ENCODE results near the gene SPDYE11. TPM values are rescaled to one million over a fixed set of nuclear protein-coding genes. Genes with fewer than 3 reads are reported as not detected.
"Not testable (repeated sequence)": the region's sequence is repeated elsewhere in the genome, so short reads cannot be mapped to it uniquely, and the experiment has no call there.

The SPDYE11 gene
- not detected in 2 replicates for total RNA-seq

DNA sequence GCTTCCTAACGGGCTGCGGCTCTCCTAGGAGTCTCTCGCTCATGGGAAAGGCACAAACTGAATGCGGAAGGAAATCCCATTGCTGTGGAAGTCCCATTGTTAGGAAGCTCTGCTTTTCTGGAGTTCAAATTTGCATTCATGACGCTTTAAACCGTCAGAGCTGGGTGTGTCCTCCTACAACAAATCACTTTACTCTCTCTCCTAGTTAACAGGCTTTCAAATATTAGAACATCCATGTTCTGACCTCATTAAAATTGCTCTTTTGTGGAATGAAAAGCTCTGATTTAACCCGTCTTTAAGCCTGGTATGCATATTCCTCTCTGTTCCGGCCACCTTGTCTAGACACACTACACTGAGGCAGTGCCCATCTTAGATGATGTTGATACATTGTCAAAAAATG is at the start of gene SPDYE11:
Gene SPDYE11, minus strand, starts transcription at position 101 of the 400 bp plus-strand sequence. CDS start 1,800 bp downstream, outside the sequence.
- DNase-seq: not testable (repeated sequence)

DNA sequence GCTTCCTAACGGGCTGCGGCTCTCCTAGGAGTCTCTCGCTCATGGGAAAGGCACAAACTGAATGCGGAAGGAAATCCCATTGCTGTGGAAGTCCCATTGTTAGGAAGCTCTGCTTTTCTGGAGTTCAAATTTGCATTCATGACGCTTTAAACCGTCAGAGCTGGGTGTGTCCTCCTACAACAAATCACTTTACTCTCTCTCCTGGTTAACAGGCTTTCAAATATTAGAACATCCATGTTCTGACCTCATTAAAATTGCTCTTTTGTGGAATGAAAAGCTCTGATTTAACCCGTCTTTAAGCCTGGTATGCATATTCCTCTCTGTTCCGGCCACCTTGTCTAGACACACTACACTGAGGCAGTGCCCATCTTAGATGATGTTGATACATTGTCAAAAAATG is 28.2 kb upstream of the SPDYE11 start, which contains the start of gene SPDYE9:
Gene SPDYE9, minus strand, starts transcription at position 101 of the 400 bp plus-strand sequence. CDS start 1,800 bp downstream, outside the sequence.
- DNase-seq: not testable (repeated sequence)

DNA sequence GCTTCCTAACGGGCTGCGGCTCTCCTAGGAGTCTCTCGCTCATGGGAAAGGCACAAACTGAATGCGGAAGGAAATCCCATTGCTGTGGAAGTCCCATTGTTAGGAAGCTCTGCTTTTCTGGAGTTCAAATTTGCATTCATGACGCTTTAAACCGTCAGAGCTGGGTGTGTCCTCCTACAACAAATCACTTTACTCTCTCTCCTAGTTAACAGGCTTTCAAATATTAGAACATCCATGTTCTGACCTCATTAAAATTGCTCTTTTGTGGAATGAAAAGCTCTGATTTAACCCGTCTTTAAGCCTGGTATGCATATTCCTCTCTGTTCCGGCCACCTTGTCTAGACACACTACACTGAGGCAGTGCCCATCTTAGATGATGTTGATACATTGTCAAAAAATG is 28.0 kb downstream of the SPDYE11 start, which contains the start of gene SPDYE8:
Gene SPDYE8, minus strand, starts transcription at position 101 of the 400 bp plus-strand sequence. CDS start 1,800 bp downstream, outside the sequence.
- DNase-seq: not testable (repeated sequence)

- not testable (repeated sequence) for DNase-seq
Measured at GRCh38 chr7:73006491-73006890, 51.2 kb downstream of the SPDYE11 start.

- not testable (repeated sequence) for DNase-seq
Measured at GRCh38 chr7:73005693-73006447, 51.8 kb downstream of the SPDYE11 start.

DNA sequence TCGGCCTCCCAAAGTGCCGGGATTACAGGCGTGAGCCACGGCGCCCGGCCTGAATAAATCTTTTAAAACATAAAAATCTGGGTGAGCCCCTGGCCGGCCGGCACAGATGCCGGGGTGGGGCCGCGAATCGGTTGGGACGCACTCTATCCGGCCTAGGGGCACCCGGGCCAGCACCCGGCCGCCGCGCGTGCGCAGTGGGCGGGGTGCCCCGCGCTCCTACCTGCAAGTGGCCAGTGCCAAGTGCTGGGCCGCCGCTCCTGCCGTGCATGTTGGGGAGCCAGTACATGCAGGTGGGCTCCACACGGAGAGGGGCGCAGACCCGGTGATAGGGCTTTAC is 52.4 kb downstream of the SPDYE11 start:
- DNase-seq: not testable (repeated sequence)

DNA sequence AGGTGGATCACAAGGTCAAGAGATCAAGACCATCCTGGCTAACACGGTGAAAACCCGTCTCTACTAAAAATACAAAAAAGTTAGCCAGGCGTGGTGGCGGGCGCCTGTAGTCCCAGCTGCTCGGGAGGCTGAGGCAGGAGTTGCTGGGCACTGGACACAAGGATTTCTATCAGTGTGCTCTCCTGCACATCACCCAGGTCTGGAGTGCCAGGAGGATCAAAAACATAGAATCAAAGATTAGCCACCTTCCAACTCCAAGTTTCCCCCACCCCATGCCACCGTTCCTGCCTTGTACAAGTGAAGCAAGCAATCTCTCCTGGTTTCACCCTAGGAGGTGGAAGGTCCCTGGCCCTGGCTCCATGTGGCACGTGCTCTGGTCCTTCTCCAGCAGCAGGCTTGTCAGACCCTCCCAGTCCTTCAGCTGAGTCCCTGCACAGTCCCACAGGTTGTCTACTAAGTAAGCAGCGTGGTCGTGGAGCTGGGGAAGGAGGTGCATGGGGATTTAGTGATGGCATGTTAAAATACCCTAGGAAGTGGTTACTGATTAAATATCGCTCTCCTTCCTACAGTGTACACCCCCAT is 59.7 kb downstream of the SPDYE11 start:
- not testable (repeated sequence) for DNase-seq

Other genes with a start within 250 kb of the SPDYE11 start
- gene TYW1B, start 229.7 kb downstream of the SPDYE11 start, total RNA-seq: 2.8 and 6.0 TPM in 2 replicates
- 5.4 and 10.2 TPM in 2 replicates for gene POM121, start 132.8 kb downstream of the SPDYE11 start, total RNA-seq
- gene TRIM74, start 88.4 kb downstream of the SPDYE11 start, total RNA-seq: 0.51 TPM in 1 of 2 replicates, not detected in the other
- gene SPDYE8, start 28.1 kb downstream of the SPDYE11 start, total RNA-seq: not detected in 2 replicates
- gene SPDYE9, start 28.1 kb upstream of the SPDYE11 start, total RNA-seq: not detected in 2 replicates

All from dermis blood vessel endothelial cell (primary cell).